Trophoblast cell (in vitro differentiated cells and primary cell): ENCODE measurements around the gene DNAJB11.

Experiments
- DNase-seq, 2 donors: peaks; one replicate each; pipeline ENCODE4 v3.0.0-alpha.2; 2016
- H2AFZ ChIP-seq: 2 replicates; pipeline ENCODE4 v1.6.1; 2013; ENCODE audit warnings: low read length, moderate library complexity, mild to moderate bottlenecking; ENCODE audit not compliant: insufficient read depth, poor library complexity
- H2AK5ac ChIP-seq: 2 replicates; pipeline ENCODE4 v1.6.1; 2013; ENCODE audit warnings: mild to moderate bottlenecking, low read length
- H2BK120ac ChIP-seq: 2 replicates; pipeline ENCODE4 v1.6.1; 2013; ENCODE audit warnings: low read length, mild to moderate bottlenecking, moderate library complexity; ENCODE audit not compliant: insufficient read depth, poor library complexity
- H2BK12ac ChIP-seq: 2 replicates; pipeline ENCODE4 v1.6.1; 2013; ENCODE audit warnings: mild to moderate bottlenecking, low read length, moderate library complexity
- H2BK5ac ChIP-seq: 2 replicates; pipeline ENCODE4 v1.6.1; 2013; ENCODE audit warnings: low read length, low read depth, moderate library complexity, mild to moderate bottlenecking; ENCODE audit not compliant: poor library complexity
- H3K14ac ChIP-seq: 2 replicates; pipeline ENCODE4 v1.6.1; 2013; ENCODE audit warnings: mild to moderate bottlenecking, low read length
- H3K18ac ChIP-seq: 2 replicates; pipeline ENCODE4 v1.6.1; 2013; ENCODE audit warnings: mild to moderate bottlenecking, low read length
- H3K23ac ChIP-seq: 2 replicates; pipeline ENCODE4 v1.6.1; 2013; ENCODE audit warnings: low read length
- H3K27ac ChIP-seq: 2 replicates; pipeline ENCODE4 v1.5.1; 2013; ENCODE audit warnings: low read depth, mild to moderate bottlenecking, inconsistent platforms, low read length, moderate library complexity
- H3K27me3 ChIP-seq: 2 replicates; pipeline ENCODE4 v1.6.1; 2013; ENCODE audit warnings: inconsistent platforms, mild to moderate bottlenecking, low read length, moderate library complexity; ENCODE audit not compliant: insufficient read depth
- H3K36me3 ChIP-seq, 2 experiments: 1 replicate in 1 of 2; 2 replicates in 1 of 2; pipeline ENCODE4 v1.6.1; 2013; ENCODE audit warnings: low read length in 2 of 2, mild to moderate bottlenecking in 2 of 2, moderate library complexity in 1 of 2; ENCODE audit not compliant: insufficient read depth in 2 of 2, control insufficient read depth in 1 of 2
- H3K4ac ChIP-seq: 2 replicates; pipeline ENCODE4 v1.6.1; 2013; ENCODE audit warnings: low read depth, mild to moderate bottlenecking, low read length, moderate library complexity
- H3K4me1 ChIP-seq, 2 experiments: 1 replicate in 1 of 2; 2 replicates in 1 of 2; pipeline ENCODE4 v1.6.1; 2013; ENCODE audit warnings: low read length in 2 of 2, mild to moderate bottlenecking in 2 of 2, moderate library complexity in 1 of 2; ENCODE audit not compliant: insufficient read depth in 2 of 2, control insufficient read depth in 1 of 2
- H3K4me2 ChIP-seq: 2 replicates; pipeline ENCODE4 v1.6.1; 2013; ENCODE audit warnings: inconsistent platforms, mild to moderate bottlenecking, low read length, moderate library complexity
- H3K4me3 ChIP-seq: 2 replicates; pipeline ENCODE4 v1.5.1; 2013; ENCODE audit warnings: mild to moderate bottlenecking, low read depth, low read length, inconsistent platforms
- H3K79me1 ChIP-seq: one replicate; pipeline ENCODE4 v1.6.1; 2013; ENCODE audit warnings: low read length
- H3K79me2 ChIP-seq: 2 replicates; pipeline ENCODE4 v1.6.1; 2013; ENCODE audit warnings: low read length, mild to moderate bottlenecking; ENCODE audit not compliant: control insufficient read depth, insufficient read depth, poor library complexity
- H3K9ac ChIP-seq: 2 replicates; pipeline ENCODE4 v1.6.1; 2013; ENCODE audit warnings: mild to moderate bottlenecking, low read length
- H3K9me3 ChIP-seq: 2 replicates; pipeline ENCODE4 v1.6.1; 2013; ENCODE audit warnings: low read depth, mild to moderate bottlenecking, control low read depth, inconsistent platforms, low read length; ENCODE audit not compliant: insufficient read depth
- H4K12ac ChIP-seq: 2 replicates; pipeline ENCODE4 v1.6.1; 2013; ENCODE audit warnings: low read depth, mild to moderate bottlenecking, low read length, moderate library complexity
- H4K8ac ChIP-seq: 2 replicates; pipeline ENCODE4 v1.6.1; 2013; ENCODE audit warnings: low read depth, mild to moderate bottlenecking, low read length, moderate library complexity
- H4K91ac ChIP-seq: one replicate; pipeline ENCODE4 v1.6.1; 2013; ENCODE audit warnings: low read depth, mild to moderate bottlenecking, low read length, moderate library complexity
- WGBS: extraction: QIAGEN DNeasy Blood & Tissue Kit; methylation state at CpG from one replicate; pipeline ENCODE4 v1.1.7; 2013; ENCODE audit warnings: missing lambda C conversion rate; ENCODE audit not compliant: insufficient read length, insufficient coverage; ENCODE audit errors: extremely low coverage; 5-methylcytosine and 5-hydroxymethylcytosine counted together

The DNAJB11 gene

GRCh38 chr3:186616299-186616617 is 45.7 kb downstream of the DNAJB11 start:
- no peak overlapping the region for H3K18ac ChIP-seq
- H3K9me3 ChIP-seq, result peaks cover 3% of the 10 kb centered on the region
- H4K12ac ChIP-seq, result no peak overlapping the region
- no peaks in the 10 kb centered on the region for H3K79me1 ChIP-seq
- no CpG with 5 or more reads among the region's 8 CpGs for WGBS
- no peak overlapping the region for H2BK120ac ChIP-seq
- no peak overlapping the region for H3K27ac ChIP-seq
- H4K8ac ChIP-seq, result no peak overlapping the region
- no peak overlapping the region for H3K4ac ChIP-seq
- no peak overlapping the region for H2BK5ac ChIP-seq
- H3K14ac ChIP-seq, result no peak overlapping the region
- DNase-seq, result no peak
- H3K9ac ChIP-seq, result no peak overlapping the region
- H3K23ac ChIP-seq, result no peak overlapping the region
- no peak overlapping the region for H3K4me3 ChIP-seq
- no peak overlapping the region for H2AK5ac ChIP-seq
- H2AFZ ChIP-seq, result no peak overlapping the region
- H3K36me3 ChIP-seq, result no peaks in the 10 kb centered on the region
- H3K4me1 ChIP-seq, result peaks cover 0 to 2% of the 10 kb centered on the region in 2 experiments
- H3K27me3 ChIP-seq, result no peaks in the 10 kb centered on the region
- no peak overlapping the region for H3K4me2 ChIP-seq
- no peak overlapping the region for H2BK12ac ChIP-seq
- H3K79me2 ChIP-seq, result no peaks in the 10 kb centered on the region
- H4K91ac ChIP-seq, result no peak overlapping the region

DNA sequence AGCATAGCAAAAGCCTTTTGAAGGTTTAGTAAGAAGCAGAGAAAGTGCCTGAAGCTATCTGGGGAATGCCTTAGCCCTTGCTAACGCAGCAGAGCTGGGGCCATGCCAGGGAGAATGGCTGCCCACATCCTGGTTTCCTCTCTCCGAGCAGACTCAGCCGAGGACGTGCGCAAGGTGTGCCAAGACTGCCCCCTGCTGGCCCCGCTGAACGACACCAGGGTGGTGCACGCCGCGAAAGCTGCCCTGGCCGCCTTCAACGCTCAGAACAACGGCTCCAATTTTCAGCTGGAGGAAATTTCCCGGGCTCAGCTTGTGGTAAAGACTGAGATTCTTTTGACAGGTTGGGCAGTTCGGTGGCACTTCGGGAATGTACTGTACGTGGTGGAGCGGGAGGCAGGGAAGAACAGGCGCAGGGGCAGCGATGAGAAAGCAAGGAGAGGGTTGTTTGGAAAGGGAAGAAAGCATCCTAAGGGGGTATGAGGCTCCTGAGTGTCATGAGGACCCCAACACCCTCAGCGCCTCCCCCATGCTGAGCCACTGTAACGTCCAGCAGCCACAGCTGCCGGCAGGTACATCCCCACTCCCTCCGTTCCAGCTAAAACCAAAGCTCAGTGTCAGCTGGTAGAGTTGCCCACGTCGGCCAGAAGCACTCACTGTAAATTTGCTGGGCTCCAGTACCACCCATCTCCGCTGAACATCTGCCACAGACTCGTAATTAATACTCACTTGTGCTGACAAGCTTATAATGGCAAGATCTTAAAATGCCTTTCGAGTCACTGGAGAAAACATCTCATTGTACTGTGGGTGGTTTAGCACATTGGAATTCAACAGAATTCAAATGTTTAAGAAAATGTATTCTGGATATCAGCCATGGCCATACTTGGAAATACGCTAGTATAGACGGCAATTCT is 46.8 kb downstream of the DNAJB11 start:
- Histone ChIP-seq H3K9ac (no peak overlapping the region), H4K91ac (no peak overlapping the region), H3K27me3 (no peaks in the 10 kb centered on the region), H3K79me1 (no peaks in the 10 kb centered on the region), H2BK12ac (no peak overlapping the region), H3K18ac (no peak overlapping the region), H3K36me3 (no peaks in the 10 kb centered on the region), H2BK5ac (no peak overlapping the region), H4K12ac (no peak overlapping the region), H2AK5ac (no peak overlapping the region), H3K79me2 (no peaks in the 10 kb centered on the region), H3K23ac (no peak overlapping the region), H3K14ac (no peak overlapping the region), H3K4me2 (no peak overlapping the region), H3K4me3 (no peak overlapping the region), H3K4me1 (peaks cover 0 to 2% of the 10 kb centered on the region in 2 experiments), H2BK120ac (no peak overlapping the region), H3K4ac (no peak overlapping the region), H3K9me3 (peaks cover 3% of the 10 kb centered on the region), H2AFZ (no peak overlapping the region), H4K8ac (no peak overlapping the region), H3K27ac (no peak overlapping the region)
- no CpG with 5 or more reads among the region's 31 CpGs for WGBS
- DNase-seq, result peak; percentile 98 to 100

- WGBS, result no CpG with 5 or more reads among the region's 8 CpGs
These were observed 47.9 kb downstream of the DNAJB11 start for GRCh38 chr3:186618318-186618938.

GRCh38 chr3:186619787-186620212 is 49.3 kb downstream of the DNAJB11 start:
- Histone ChIP-seq H3K4me3 (no peak overlapping the region), H3K4ac (no peak overlapping the region)

More at GRCh38 chr3:186618318-186618938, 47.9 kb downstream of the DNAJB11 start:
- no peak overlapping the region for H3K23ac ChIP-seq
- peaks cover 0 to 2% of the 10 kb centered on the region in 2 experiments for H3K4me1 ChIP-seq
- H3K14ac ChIP-seq, result no peak overlapping the region
- no peak overlapping the region for H4K91ac ChIP-seq
- no peaks in the 10 kb centered on the region for H3K27me3 ChIP-seq
- no peaks in the 10 kb centered on the region for H3K79me2 ChIP-seq
- H3K27ac ChIP-seq, result no peak overlapping the region
- H3K9me3 ChIP-seq, result peaks cover 3% of the 10 kb centered on the region
- H3K79me1 ChIP-seq, result no peaks in the 10 kb centered on the region
- no peak overlapping the region for H3K4ac ChIP-seq
- no peak overlapping the region for H2BK12ac ChIP-seq
- H4K8ac ChIP-seq, result no peak overlapping the region
- no peak overlapping the region for H3K4me3 ChIP-seq
- H3K36me3 ChIP-seq, result no peaks in the 10 kb centered on the region
- no peak overlapping the region for H4K12ac ChIP-seq
- no peak overlapping the region for H2AFZ ChIP-seq
- no peak overlapping the region for H2AK5ac ChIP-seq
- no peak overlapping the region for H2BK120ac ChIP-seq
- no peak overlapping the region for H3K4me2 ChIP-seq
- no peak overlapping the region for H3K9ac ChIP-seq
- DNase-seq, result no peak
- H2BK5ac ChIP-seq, result no peak overlapping the region
- H3K18ac ChIP-seq, result no peak overlapping the region

More at GRCh38 chr3:186619787-186620212, 49.3 kb downstream of the DNAJB11 start:
- Histone ChIP-seq H4K91ac (no peak overlapping the region), H3K9me3 (peaks cover 3% of the 10 kb centered on the region), H3K79me1 (no peaks in the 10 kb centered on the region), H3K36me3 (no peaks in the 10 kb centered on the region), H3K4me2 (no peak overlapping the region), H2AFZ (no peak overlapping the region), H4K8ac (no peak overlapping the region), H3K27ac (no peak overlapping the region), H4K12ac (no peak overlapping the region), H2BK5ac (no peak overlapping the region), H2BK120ac (no peak overlapping the region), H3K14ac (no peak overlapping the region), H2AK5ac (no peak overlapping the region), H2BK12ac (no peak overlapping the region), H3K27me3 (no peaks in the 10 kb centered on the region), H3K9ac (no peak overlapping the region), H3K79me2 (no peaks in the 10 kb centered on the region), H3K4me1 (peaks cover 0 to 2% of the 10 kb centered on the region in 2 experiments), H3K23ac (no peak overlapping the region), H3K18ac (no peak overlapping the region)
- no CpG with 5 or more reads among the region's 5 CpGs for WGBS
- no peak for DNase-seq
